IMR-90 (cell line): ENCODE measurements around the gene SEPTIN8. TPM values are rescaled to one million over a fixed set of nuclear protein-coding genes. Genes with fewer than 3 reads are reported as not detected.

ENCODE experiments used
- ATAC-seq: fragments of 200-7000 bp; cut with Tn5 transposase; 2 replicates; pipeline ENCODE4 v1.9.1; 2020; ENCODE audit warnings: low read depth, mild to moderate bottlenecking, moderate library complexity
- BruUV-seq: library from RNA; stranded (reverse); fragments of 400-500 nt; replicated peaks from 2 replicates; lab custom pipeline; 2021; lab: Mats Ljungman, UMichigan
- CTCF ChIA-PET: fragments of 300-600 bp; formaldehyde crosslinking; extraction: SDS; loops from one replicate; lab custom pipeline; 2021; ENCODE audit warnings: antibody characterized with exemption; lab: Yijun Ruan, JAX
- POLR2A ChIA-PET: fragments of 300-600 bp; sonication (Branson Sonifier 250); formaldehyde crosslinking; loops from one replicate; lab custom pipeline; 2022; ENCODE audit warnings: antibody characterized with exemption; ENCODE audit not compliant: unreplicated experiment; lab: Charles Lee
- DNase-seq: peaks from one replicate; pipeline ENCODE4 v3.0.0; 2013
- H2AFZ ChIP-seq: replicated peaks from 2 replicates; pipeline ENCODE3; 2013; ENCODE audit warnings: low read length, mild to moderate bottlenecking; ENCODE audit not compliant: poor library complexity
- H2AK5ac ChIP-seq: 2 replicates; pipeline ENCODE4 v1.6.1; 2013; ENCODE audit warnings: low read depth, low read length, inconsistent platforms
- H2AK9ac ChIP-seq: replicated peaks from 2 replicates; pipeline ENCODE3; 2013; ENCODE audit warnings: mild to moderate bottlenecking, low read depth, low read length, moderate library complexity; ENCODE audit not compliant: poor library complexity
- H2BK120ac ChIP-seq: 2 replicates; pipeline ENCODE4 v1.6.1; 2013; ENCODE audit warnings: low read depth, low read length, inconsistent platforms
- H2BK15ac ChIP-seq: 3 replicates; pipeline ENCODE4 v1.6.1; 2013; ENCODE audit warnings: low read depth, low read length, inconsistent platforms
- H2BK20ac ChIP-seq: 2 replicates; pipeline ENCODE4 v1.6.1; 2013; ENCODE audit warnings: low read depth, mild to moderate bottlenecking, inconsistent platforms, low read length, moderate library complexity
- H2BK5ac ChIP-seq: 2 replicates; pipeline ENCODE4 v1.6.1; 2013; ENCODE audit warnings: mild to moderate bottlenecking, low read depth, low read length, inconsistent platforms; ENCODE audit not compliant: poor library complexity, severe bottlenecking
- H3K14ac ChIP-seq: replicated peaks from 2 replicates; pipeline ENCODE4 v1.6.1; 2013; ENCODE audit warnings: low read depth, low read length, inconsistent platforms
- H3K18ac ChIP-seq: 2 replicates; pipeline ENCODE4 v1.6.1; 2013; ENCODE audit warnings: low read depth, low read length, control low read depth
- H3K23ac ChIP-seq: 2 replicates; pipeline ENCODE4 v1.6.1; 2013; ENCODE audit warnings: low read depth, low read length, inconsistent platforms
- H3K27ac ChIP-seq: 2 replicates; pipeline ENCODE4 v1.5.1; 2013; ENCODE audit warnings: mild to moderate bottlenecking, control low read depth, low read length; ENCODE audit not compliant: insufficient read depth
- H3K27me3 ChIP-seq: 2 replicates; pipeline ENCODE4 v1.6.1; 2013; ENCODE audit warnings: low read length; ENCODE audit not compliant: control insufficient read depth, insufficient read depth
- H3K36me3 ChIP-seq: 2 replicates; pipeline ENCODE4 v1.6.1; 2013; ENCODE audit warnings: low read length, mixed read lengths; ENCODE audit not compliant: control insufficient read depth, insufficient read depth
- H3K4ac ChIP-seq: 2 replicates; pipeline ENCODE4 v1.6.1; 2013; ENCODE audit warnings: low read depth, low read length, inconsistent platforms
- H3K4me1 ChIP-seq: 2 replicates; pipeline ENCODE4 v1.6.1; 2013; ENCODE audit warnings: low read length, mixed read lengths; ENCODE audit not compliant: control insufficient read depth, insufficient read depth
- H3K4me2 ChIP-seq: 2 replicates; pipeline ENCODE4 v1.6.1; 2013; ENCODE audit warnings: low read depth, mild to moderate bottlenecking, control low read depth, low read length, moderate library complexity
- H3K4me3 ChIP-seq: 2 replicates; pipeline ENCODE4 v1.5.1; 2013; ENCODE audit warnings: low read depth, mild to moderate bottlenecking, control low read depth, low read length, moderate library complexity; ENCODE audit not compliant: insufficient read depth
- H3K56ac ChIP-seq: 2 replicates; pipeline ENCODE4 v1.6.1; 2013; ENCODE audit warnings: low read length, inconsistent platforms; ENCODE audit not compliant: insufficient read depth; ENCODE audit errors: extremely low read depth
- H3K79me1 ChIP-seq, 2 experiments: 2 replicates each; pipeline ENCODE4 v1.6.1; 2013; ENCODE audit warnings: low read length in 2 of 2, inconsistent platforms in 1 of 2, low read depth in 1 of 2
- H3K9ac ChIP-seq: 2 replicates; pipeline ENCODE4 v1.6.1; 2013; ENCODE audit warnings: low read depth, low read length, control low read depth
- H3K9me1 ChIP-seq: 2 replicates; pipeline ENCODE4 v1.6.1; 2013; ENCODE audit warnings: low read length, inconsistent platforms; ENCODE audit not compliant: insufficient read depth
- H3K9me3 ChIP-seq: 2 replicates; pipeline ENCODE4 v1.6.1; 2013; ENCODE audit warnings: low read length; ENCODE audit not compliant: control insufficient read depth, insufficient read depth
- H4K20me1 ChIP-seq: 2 replicates; pipeline ENCODE4 v1.6.1; 2013; ENCODE audit warnings: low read length, inconsistent platforms; ENCODE audit not compliant: insufficient read depth
- H4K5ac ChIP-seq: 2 replicates; pipeline ENCODE4 v1.6.1; 2013; ENCODE audit warnings: mild to moderate bottlenecking, low read depth, low read length, control low read depth
- H4K8ac ChIP-seq, 2 experiments: 2 replicates each; pipeline ENCODE4 v1.6.1; 2013; ENCODE audit warnings: low read depth in 2 of 2, low read length in 2 of 2, control low read depth in 1 of 2, inconsistent platforms in 1 of 2
- H4K91ac ChIP-seq: 2 replicates; pipeline ENCODE4 v1.6.1; 2013; ENCODE audit warnings: low read depth, low read length, inconsistent platforms; ENCODE audit not compliant: insufficient read depth
- FOS ChIP-seq: fragments of 150-350 bp; IDR thresholded peaks from 2 replicates; pipeline ENCODE4 v1.6.1; 2016; ENCODE audit warnings: low read depth, low read length
- MAFK ChIP-seq: IDR thresholded peaks from 2 replicates; pipeline ENCODE4 v1.6.1; 2012; ENCODE audit warnings: low read depth, low read length, improper control_type of control experiment
- MAZ ChIP-seq: IDR thresholded peaks from 2 replicates; pipeline ENCODE4 v1.6.1; 2012; ENCODE audit warnings: low read depth, mild to moderate bottlenecking, low read length, improper control_type of control experiment, moderate library complexity, borderline replicate concordance
- MXI1 ChIP-seq: IDR thresholded peaks from 2 replicates; pipeline ENCODE4 v1.6.1; 2012; ENCODE audit warnings: low read depth, mild to moderate bottlenecking, low read length, moderate library complexity, borderline replicate concordance
- POLR2A ChIP-seq: IDR thresholded peaks from 2 replicates; pipeline ENCODE4 v1.6.1; 2012; ENCODE audit warnings: mild to moderate bottlenecking, low read depth, low read length
- RAD21 ChIP-seq: IDR thresholded peaks from 2 replicates; pipeline ENCODE4 v1.6.1; 2012; ENCODE audit warnings: low read length, improper control_type of control experiment
- RFX5 ChIP-seq: IDR thresholded peaks from 2 replicates; pipeline ENCODE4 v1.8.0; 2012; ENCODE audit warnings: low read depth, mild to moderate bottlenecking, low read length, moderate library complexity
- SMC3 ChIP-seq: fragments of 150-350 bp; IDR thresholded peaks from 2 replicates; pipeline ENCODE4 v1.6.1; 2016; ENCODE audit warnings: low read depth, mild to moderate bottlenecking, antibody characterized with exemption, low read length, moderate library complexity
- USF2 ChIP-seq: fragments of 150-350 bp; IDR thresholded peaks from 2 replicates; pipeline ENCODE4 v1.6.1; 2017; ENCODE audit warnings: mild to moderate bottlenecking, antibody characterized with exemption, low read length, low read depth
- WGBS, 2 experiments: methylation state at CpG; one replicate each; pipeline versions ENCODE4 v1.1.5 to v1.1.7; 2013; ENCODE audit warnings: missing lambda C conversion rate in 2 of 2; ENCODE audit not compliant: insufficient read length in 1 of 2; ENCODE audit errors: extremely low coverage in 2 of 2; 5-methylcytosine and 5-hydroxymethylcytosine counted together
- dilution Hi-C: fragments of 300-500 bp; cut with HindIII; formaldehyde crosslinking; loops from one replicate; pipeline ENCODE4 v1.14.3; 2018; ENCODE audit warnings: low sequenced_read_pairs; ENCODE audit not compliant: unreplicated experiment
- in situ Hi-C: fragments of 300-500 bp; cut with MboI; formaldehyde crosslinking; loops from 3 replicates; pipeline ENCODE4 v1.14.3; 2019; ENCODE audit warnings: low sequenced_read_pairs, inconsistent platforms, mixed read lengths
- intact Hi-C: fragments of 100-400 bp; cut with micrococcal nuclease; formaldehyde crosslinking; loops from 2 replicates; pipeline ENCODE4 v1.10.0; 2022
- polyA plus RNA-seq, 3 experiments: library from polyadenylated mRNA; depleted of rRNA; stranded (reverse); fragments of >200 nt; gene quantifications; 2 replicates each; pipeline ENCODE4 v1.2.3, GENCODE V29; 2012; ENCODE audit warnings: low replicate concordance in 1 of 3
- total RNA-seq: library from RNA; depleted of rRNA; stranded (reverse); fragments of >200 nt; gene quantifications from 2 replicates; pipeline ENCODE4 v1.2.3, GENCODE V29; 2012

Gene SEPTIN8
- total and polyA plus RNA-seq, 2 of the 4 experiments (the other 2 are of a cell fraction): 56.2 to 67.2 TPM

GRCh38 chr5:132752581-132753125 is 24.4 kb downstream of the SEPTIN8 start:
- Histone ChIP-seq H3K9ac (no peak overlapping the region), H2AK9ac (no peak overlapping the region), H3K4ac (no peak overlapping the region), H2BK5ac (no peak overlapping the region), H4K5ac (no peak overlapping the region), H3K9me1 (no peaks in the 10 kb centered on the region), H4K91ac (no peak overlapping the region), H3K36me3 (no peaks in the 10 kb centered on the region; the same call in 1 of the 2 replicates), H3K14ac (no peak overlapping the region), H3K27ac (no peak overlapping the region), H4K8ac (no peak overlapping the region), H2AK5ac (no peak overlapping the region), H3K79me1 (no peaks in the 10 kb centered on the region), H3K4me1 (peaks cover 2% of the 10 kb centered on the region; the same call in 1 of the 2 replicates), H4K20me1 (no peaks in the 10 kb centered on the region), H3K9me3 (no peaks in the 10 kb centered on the region), H3K56ac (no peak overlapping the region), H2AFZ (no peak overlapping the region), H2BK120ac (no peak overlapping the region), H3K4me2 (no peak overlapping the region), H2BK20ac (no peak overlapping the region), H3K27me3 (peaks cover 15% of the 10 kb centered on the region), H2BK15ac (no peak overlapping the region), H3K4me3 (no peak overlapping the region), H3K18ac (no peak overlapping the region), H3K23ac (no peak overlapping the region)
- ATAC-seq (no peak), DNase-seq (no peak)
- CTCF ChIA-PET: interaction anchor here (0.9 kb wide), 1 partner anchor 120 kb away, joined by 3 read pairs; no protein-coding TSS in a partner anchor
- BruUV-seq: no TSS peak
- WGBS, 2 experiments: no CpG with 5 or more reads among the region's 1 CpG
- intact Hi-C loops: no loop called here
- dilution Hi-C loops: no loop called here
- POLR2A ChIA-PET: no interaction called here
- in situ Hi-C loops: no loop called here
- TF ChIP-seq RFX5 (no peak), POLR2A (no peak), USF2 (no peak), FOS (no peak), MAFK (no peak), MXI1 (no peak), RAD21 (no peak), MAZ (no peak), SMC3 (no peak)
